Effector CD4-positive, alpha-beta T cell (primary cell): ENCODE data around the gene KIAA1614.
"Not testable (repeated sequence)": the region's sequence is repeated elsewhere in the genome, so short reads cannot be mapped to it uniquely, and the experiment has no call there.

Experiments
- DNase-seq: peaks from one replicate; pipeline ENCODE4 v3.0.0-alpha.2; 2020

Gene KIAA1614

DNA sequence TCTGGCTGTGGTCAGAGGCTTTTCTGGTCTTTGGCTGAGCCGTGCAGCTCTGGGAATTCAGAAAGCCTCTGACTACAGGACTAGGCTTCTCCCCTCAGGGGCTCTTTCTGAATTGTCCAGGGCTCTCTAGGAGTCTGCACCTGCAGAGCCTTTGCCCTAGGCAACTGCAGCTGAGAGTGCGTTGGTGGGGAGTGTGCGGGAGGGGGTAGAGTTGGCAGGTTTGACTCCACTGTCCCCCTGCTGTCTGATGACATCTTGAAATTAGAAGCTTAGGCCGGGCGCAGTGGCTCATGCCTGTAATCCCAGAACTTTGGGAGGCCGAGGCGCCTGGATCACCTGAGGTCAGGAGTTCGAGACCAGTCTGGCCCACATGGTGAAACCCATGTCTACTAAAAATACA is 32.9 kb downstream of the KIAA1614 start:
- DNase-seq, result no peak

DNA sequence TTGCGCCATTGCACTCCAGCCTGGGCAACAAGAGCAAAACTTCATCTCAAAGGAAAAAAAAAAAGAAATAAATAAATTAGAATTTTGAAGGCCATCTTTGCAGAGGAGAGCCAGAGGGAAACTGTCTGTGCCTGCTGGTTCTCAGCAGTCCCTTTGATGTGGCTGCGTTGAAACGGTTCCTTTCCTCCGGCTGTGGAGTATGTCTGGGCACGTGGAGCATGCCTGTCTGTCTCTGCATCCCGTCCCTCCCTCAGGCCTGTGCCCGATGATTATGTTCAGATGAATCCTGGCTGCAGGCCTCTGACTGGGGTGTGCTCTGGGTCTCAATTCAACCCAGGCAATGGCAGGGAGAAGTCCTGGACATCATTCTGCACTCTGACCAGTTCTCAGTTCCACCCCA is 33.4 kb downstream of the KIAA1614 start:
- no peak for DNase-seq

DNA sequence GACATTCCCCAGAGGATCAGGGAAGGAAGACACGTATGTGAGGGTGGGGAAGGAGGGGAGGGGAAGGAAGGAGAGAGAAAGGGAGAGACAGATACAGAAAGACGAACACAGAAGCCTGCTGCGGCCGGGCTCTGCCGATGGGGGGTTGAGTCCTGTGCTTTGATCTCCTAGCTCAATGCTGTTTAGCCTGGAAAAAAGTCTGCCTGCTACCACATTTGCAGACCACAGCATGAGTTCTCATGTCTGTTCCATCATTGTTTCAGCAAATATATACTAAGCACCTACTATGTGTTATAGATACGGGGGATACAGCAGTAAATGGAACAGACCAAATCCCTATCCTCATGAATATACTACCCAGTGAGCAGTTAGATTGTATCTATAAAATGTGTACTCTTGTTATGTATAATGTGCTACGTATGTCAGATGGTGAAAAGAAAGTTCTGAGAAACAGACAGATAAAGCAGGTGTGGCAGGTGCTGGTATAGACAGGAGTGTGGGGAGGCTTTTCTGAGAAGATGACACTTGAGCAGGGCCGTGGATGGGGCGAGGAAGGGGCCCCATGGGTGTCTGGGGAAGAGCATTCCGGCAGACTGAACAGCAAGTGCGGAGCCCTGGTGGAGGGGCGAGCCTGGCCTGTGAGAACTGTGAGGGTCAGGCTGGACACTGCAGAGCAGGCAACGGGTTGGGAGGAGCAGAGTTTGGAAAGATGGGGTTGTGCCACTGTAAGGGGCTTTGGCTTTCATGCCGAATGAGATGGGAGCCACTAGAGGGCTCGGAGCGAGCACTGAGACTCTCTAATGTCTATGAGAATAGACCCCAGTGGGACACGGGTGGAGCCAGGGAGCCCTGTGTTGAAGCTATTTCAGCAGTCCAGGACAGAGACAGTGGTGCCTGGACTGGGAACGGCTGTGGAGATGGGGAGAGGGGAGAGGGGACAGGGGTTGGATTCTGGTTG is 34.1 kb downstream of the KIAA1614 start:
- DNase-seq, result no peak

DNA sequence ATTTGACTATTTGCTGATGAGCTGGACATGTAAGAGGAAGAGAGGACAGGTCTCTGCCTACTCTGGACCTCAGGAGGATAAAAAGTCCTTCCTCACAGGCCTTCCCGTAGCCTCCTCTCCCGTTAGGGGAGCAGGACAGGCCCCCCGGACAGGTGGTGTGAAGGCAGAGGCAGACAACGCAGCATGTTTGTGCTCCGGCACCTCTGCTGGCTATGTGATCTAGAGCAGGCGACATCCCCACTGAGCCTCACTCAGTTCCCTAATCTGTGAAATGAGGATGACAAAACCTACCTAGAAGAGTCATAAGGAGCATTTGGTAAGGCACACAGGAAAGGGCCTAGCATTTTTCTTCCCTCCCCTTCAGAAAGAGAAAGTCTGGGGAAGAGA is 34.8 kb downstream of the KIAA1614 start:
- DNase-seq, result no peak

DNA sequence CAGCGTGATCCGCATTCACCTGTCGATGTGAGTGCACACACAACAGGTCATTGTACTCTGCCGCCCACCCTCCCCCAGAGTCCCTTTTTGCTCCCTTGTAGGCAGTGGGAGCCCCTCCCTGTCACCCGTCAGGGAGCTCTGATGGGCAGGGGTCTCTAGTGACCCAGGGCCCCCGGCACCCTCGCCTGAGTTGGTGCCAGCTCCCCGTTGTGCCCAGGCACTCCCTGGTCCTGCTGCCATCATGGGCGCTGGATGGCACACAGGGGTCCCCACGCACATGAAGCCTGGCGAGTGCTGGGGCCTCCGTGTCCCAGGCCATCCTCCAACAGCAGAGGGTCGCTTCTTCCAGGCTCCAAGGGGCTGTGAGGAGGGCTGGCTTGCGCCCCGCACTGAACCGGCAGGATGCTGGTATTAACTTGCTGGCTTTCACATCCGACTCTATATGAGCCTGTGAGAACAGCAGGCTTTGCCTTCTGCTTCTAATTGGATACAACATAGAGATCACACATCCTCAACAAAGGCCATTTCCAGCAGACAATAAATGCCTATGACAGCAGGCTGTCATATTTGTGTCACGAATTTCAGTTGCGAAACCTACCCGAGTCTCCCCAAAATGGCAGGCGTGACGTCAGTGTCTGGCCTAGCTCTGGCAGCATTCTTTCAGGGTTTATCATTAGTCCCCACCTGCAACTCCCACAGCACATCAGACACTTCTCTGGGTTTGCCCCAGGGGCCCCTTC is 35.4 kb downstream of the KIAA1614 start:
- DNase-seq, result no peak

DNA sequence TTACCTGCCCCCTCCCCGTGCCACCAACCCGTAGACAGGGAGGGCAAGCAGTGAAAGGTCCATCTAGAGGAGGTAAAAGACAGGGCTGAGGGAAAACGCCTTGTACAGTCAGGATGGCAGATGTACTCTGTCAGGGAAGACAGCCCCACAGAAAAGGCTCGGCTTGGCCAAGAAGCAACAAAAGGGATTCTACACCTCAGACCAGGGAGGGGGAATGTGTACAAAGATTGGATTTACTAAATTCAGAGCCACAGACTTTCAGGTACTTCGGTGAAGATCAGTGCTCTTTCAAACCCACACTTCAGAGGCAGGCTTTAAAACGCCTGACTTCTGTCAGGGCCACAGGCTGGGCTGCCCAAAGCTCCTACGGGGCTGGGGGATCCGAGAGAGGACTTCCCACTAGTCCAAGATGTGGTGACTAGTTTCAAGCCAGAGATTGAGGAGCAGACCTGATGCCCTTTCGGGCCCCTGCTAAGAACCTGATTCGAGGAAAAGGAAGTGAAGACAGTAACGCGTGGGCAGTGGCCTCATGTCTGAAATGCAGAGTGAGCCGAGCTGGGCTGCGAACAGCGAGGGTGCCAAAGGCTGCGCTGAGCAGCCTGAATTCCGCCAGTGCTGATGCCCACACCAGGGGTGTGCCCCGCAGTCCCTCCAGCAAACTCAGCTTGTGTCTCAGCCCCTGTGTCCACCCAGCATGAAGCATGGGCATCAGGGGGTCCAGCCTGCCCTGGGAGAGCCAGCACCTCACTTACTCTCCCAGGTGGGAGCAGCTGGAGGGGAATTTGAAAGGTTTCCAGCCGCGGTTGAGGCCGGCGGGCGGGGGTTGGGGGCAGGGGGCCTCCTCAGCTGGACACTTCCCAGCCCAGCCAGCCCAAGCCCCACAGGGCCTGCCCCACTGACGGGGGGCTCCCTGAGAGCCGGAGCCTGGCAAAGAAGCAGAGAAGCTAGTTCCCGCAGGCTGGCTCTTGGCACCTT is 36.2 kb downstream of the KIAA1614 start:
- DNase-seq, result no peak

DNA sequence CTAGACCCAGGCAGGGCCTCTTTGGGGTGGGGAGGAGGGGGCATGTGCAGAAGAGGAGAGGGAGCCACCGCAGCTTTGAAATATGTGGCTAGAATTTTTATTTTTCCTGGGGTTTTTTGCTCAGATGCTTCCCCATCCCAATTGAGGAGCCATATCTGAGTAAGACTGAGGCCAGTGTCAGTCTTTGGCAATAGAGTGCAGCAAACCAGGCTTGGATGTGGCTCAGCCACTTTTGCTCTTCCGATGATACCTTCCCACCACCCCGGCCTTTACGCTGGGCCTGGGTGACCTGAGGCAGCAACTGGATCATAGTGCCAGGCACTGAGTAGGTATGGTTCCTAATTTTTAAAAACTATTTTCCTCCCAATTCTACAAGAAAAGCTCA is 36.9 kb downstream of the KIAA1614 start:
- DNase-seq, result no peak

DNA sequence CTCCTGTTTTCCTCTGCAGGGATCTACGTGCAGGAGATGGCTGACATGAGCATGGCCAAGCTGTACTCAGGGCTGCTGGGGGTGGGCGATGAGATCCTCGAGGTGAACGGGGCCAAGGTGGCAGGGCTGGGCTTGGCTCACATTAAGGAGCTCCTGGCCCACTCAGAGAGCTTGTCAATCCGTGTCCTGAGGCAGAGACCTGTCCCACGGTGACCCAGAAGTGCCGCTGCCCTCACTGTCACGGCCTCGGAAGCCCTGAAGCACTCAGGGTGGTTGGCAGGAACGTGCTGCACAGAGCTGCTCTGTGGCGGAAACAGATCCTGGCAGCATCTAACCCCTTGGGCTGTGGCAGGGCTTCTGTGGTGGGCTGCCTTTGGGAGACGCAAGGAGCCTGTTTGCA is 37.6 kb downstream of the KIAA1614 start:
- DNase-seq, result no peak

DNA sequence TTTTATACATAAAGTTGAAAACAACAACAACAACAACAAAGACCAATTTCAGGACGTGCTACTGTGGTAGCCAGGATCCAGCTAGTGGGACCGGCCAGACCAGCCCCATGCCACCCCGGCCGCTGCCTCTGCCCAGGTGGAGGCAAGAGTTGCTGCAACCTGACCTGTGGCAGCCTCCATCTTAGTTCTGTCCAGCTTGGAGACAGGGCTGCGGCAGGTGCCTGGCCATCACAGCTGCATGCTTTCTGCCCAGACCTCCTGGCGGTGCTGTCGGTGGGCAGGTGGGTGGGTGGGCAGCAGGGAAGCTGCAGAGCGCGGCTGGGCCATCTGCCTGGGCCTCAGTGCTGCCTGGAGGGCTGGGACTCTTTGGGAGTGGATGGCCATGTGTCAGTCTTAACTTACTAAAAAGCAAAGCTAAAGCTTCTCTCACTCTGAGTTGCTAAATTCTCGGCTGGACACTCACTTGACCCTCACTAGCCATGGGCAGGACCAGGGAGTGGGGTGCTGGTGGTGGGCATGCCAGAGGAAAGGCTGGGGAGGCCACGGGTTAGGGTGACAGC is 38.6 kb downstream of the KIAA1614 start:
- DNase-seq, result no peak

DNA sequence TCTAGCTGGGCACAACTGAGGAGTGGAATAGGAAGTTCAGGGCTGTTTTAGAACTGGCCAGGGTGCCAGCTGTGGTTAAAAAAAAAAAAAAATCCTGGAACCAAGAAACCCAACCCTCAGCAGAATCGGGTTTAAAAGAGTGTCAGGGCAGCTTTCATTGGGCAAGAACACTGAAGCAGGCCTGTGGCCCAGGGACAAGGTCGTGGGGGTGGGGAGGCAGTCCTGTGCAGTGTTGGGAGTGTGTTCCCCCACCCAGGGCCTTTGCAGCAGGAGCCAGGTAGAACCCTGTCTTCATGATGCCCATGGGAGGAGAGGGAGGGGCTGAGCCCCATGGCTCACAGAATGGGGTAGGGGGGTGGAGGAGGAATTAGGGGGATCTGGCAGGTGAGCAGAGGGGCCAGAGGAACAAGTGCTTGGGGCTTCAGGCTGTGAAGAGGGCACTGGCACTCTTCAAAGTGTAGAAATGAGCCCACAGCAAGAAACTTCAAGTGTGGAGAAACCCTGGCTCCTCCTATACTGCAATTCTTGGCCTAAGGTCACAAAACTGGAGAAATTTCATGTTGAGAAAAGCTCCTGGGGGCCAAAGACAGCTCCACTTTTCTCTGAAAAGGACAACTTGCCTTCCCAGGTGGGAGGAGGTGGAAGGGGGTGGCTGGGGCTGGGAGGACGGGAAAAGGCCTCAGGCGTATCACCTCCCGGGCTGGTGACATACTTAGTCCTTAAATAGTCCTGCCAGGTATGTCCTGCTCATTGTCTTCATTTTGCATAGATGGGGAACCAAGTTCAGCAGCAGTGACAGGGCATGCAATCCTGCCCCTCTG is 39.3 kb downstream of the KIAA1614 start:
- DNase-seq, result no peak

DNA sequence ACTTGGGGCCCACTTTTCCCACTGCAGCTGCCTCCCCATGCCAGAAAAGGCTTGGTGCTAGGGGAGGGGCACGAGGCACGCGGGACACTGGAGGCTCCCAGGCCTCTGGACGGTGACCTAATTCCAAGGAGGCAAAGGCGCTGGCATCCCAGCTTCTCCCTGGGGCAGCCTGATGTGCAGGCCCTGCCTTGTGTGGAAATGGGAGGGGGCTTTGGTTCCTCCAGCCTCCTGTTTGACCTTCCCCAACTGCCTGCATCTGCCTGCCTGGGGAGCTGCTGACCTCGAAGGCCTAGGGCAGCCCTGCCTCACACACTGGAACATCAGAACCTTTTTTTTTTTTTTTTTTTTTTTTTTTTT is 39.9 kb downstream of the KIAA1614 start:
- no peak for DNase-seq

DNA sequence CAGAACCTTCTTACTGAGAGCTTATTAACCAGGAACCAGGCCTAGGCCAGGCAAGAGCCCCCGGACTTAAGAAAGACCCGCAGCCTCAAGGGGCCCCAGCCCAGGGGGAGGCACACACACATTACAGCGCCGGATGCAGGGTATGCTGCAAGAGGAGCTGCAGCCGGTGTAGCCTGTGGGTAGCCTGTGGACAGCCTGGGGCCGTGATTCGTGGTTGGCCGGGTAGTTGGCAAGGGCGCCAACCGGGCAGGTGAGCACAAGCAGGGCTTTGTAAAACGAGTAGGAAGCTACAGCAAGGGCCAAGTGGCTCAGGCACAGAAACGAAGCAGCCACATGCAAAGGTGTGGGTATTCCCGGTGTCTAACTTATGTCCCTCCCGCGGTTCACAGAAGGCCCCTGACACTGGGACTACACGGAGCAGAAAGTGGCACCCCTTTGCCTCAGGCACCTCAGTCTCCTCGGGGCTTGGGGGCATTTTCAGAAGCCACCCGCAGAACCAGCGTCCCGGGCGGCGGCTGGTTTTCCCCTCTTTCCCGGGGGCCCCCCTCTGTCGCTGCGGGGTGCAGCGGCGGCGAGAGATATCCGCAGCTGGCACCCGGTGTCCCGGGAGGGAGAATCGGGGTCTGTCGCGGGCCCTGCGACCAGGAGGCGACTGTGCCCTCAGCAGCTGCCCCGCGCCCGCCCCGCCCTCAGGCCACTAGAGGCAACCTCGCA is 40.8 kb downstream of the KIAA1614 start:
- no peak for DNase-seq

DNA sequence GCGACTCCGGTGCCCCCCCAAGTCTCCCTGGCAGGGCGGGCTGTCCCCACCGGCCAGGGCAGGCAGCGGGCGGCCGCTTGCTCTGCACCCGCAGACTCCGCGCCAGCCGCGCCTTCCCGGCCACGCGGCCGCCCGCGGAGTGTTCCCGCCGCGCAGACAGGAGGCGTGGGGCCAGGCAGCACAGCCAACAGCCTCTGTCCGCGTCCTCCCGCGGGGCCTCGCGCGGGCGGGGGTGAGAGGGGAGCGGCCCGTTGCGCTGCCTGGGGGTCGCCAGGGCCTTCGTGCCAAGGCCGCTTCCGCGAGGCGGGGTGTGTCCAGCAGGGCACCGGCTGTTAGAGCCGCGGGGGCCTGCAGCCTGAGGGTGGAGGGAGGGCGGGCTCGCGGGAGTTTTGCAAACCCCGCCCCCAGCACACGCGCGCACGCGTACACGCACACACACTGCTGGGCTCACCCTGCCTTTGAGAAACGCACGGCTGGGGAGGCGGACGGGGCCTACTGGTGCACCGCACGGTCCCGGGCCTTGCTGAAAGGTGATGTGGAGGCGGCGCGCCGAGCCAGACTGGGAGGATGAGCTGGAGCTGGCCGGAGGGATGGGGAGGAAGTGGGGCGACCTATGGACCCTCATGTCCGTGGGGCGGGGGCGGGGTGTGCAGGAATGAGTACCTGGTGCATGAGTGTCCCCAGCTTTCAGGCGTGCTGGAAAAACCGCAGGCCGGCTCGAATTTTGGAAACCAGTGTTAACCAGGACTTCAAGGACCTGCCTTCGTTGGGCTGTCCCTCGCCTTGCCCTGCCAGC is 41.5 kb downstream of the KIAA1614 start:
- DNase-seq, result peak; percentile 37

DNA sequence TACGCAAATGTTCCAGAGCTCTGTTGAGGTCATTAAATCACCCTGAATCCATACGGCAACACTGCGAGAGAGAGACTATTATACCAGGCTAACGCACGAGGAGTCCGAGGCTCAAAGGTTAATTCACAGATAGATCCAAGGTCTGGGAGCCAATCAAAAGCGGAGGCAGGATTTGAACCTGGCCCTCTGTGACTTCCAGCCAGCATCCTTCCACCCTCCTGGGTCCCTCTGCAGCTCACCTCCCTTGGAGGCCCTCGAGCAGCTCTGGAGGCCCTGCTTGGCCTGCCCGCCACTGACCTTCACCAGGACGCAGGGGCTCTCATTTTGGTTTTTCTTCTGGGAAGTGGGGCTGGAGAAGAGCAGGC is 42.1 kb downstream of the KIAA1614 start:
- no peak for DNase-seq

DNA sequence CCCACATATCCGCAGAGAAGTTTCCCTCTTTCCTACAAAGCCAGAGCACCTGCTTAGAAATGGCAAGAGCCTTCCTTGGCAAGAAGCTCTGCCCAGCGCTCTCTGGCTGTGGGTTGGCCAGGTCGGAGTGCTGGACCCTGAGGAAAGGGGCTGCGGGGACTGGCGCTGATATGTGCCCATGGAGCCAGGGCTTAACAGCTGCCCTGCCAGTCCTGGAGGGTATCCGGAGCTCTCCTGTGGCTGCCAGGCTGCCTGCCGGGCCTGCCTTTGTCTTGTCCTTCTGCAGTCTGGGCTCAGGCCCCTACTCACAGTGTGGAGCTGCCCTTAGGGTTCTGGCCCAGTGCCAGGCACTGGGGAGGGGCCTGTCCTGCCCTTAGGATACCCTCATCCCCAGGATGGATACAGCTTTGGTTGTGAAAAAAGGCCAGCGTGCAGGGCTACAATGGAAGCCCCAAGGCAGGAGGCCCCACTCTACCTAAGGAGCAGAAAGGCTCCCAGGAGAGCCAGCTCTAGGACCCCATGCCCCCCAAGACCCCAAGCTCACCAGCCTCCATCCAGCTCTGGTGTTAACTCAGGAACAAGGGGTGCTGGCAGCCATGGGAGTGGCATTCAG is 43.4 kb downstream of the KIAA1614 start:
- no peak for DNase-seq

DNA sequence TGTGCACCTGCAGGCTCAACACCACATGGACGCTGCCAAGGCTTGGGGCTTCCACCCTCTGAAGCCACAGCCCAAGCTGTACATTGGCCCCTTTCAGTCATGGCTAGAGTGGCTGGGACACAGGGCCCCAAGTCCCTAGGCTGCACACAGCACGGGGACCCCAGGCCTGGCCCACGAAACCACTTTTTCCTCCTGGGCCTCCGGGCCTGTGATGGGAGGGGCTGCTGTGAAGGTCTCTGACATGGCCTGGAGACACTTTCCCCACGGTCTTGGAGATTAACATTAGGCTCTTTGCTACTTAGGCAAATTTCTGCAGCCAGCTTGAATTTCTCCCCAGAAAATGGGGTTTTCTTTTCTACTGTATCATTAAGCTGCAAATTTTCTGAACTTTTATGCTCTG is 46.9 kb downstream of the KIAA1614 start:
- DNase-seq, result not testable (repeated sequence)

DNA sequence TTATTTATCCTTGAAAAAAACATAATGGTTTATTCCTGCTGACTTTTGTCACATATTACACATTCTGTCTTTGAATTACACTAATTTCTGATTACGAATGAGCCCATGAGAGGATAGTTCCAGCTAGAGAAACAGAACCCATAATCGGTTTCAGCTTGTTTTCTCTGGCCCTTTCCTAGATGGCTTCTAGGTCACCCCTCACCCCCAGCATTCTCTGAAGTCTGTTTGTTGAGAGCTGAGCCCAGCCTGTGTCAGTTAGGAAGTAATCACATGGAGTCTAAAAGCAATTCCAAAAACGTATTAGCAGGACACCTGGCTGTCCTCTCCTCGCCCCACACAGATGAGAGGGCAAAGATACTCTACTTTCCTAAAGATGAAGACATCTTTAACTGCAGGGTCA is 48.9 kb downstream of the KIAA1614 start:
- DNase-seq, result no peak

DNA sequence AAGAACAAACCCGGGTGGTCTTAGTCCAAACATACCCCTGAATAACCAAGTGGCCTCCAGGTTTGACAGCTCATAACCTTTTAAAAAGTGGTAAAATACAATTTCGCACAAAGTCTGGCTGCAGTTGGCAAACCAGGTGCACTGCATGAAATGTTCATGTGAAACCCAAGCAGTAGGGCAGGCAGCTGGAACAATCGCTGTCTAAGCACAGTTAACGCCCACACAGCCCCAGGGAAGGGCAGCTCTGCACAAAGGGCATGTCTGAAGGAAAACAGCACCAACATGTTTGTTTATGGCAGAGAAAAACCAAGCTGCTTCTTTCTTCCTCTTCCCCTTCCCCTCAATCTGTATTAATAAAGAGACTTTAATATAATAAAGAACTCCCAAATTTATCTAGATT is 49.5 kb downstream of the KIAA1614 start:
- no peak for DNase-seq

DNA sequence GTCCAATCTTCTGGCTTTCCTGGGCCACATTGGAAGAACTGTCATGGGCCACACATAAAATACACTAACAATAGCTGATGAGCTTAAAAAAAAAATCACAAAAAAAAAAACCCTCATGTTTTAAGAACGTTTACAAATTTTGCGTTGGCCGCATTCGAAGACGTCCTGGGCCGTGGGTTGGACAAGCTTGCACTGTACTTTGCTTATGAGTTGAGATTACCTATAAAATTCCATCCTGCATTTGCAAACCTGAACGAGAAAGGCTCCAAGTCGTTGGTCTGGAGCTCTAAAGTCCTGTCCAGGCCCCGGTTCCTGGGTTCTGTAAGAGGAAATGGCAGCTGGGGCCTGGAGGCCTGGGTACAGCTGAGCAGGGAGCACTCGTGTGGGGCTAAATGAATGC is 51.4 kb downstream of the KIAA1614 start:
- no peak for DNase-seq

DNA sequence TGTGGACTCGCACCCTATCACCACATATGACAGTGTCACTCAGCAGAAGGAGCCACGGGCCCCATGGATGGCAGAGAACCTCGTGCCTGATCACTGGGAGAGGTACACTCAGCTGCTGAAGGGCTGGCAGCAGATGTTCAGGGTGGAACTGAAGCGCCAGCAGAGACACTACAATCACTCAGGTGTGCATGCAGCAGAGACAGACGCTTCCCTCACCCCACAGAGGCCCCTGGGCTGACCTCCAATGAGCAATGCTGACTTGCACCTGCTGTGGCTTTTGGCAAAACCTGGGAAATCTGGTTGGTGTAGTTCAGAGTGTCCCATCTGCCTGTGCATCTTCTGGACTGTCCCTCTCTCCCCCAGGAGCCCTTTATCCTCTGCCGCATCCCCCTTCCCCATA is 51.9 kb downstream of the KIAA1614 start:
- no peak for DNase-seq
